D341Med (cell line): ENCODE results near the gene FCSK.
"Not testable (repeated sequence)": the region's sequence is repeated elsewhere in the genome, so short reads cannot be mapped to it uniquely, and the experiment has no call there.

ENCODE experiments used
- DNase-seq: peaks from one replicate; pipeline ENCODE4 v3.0.0; 2012; ENCODE audit warnings: low spot score

FCSK gene

DNA sequence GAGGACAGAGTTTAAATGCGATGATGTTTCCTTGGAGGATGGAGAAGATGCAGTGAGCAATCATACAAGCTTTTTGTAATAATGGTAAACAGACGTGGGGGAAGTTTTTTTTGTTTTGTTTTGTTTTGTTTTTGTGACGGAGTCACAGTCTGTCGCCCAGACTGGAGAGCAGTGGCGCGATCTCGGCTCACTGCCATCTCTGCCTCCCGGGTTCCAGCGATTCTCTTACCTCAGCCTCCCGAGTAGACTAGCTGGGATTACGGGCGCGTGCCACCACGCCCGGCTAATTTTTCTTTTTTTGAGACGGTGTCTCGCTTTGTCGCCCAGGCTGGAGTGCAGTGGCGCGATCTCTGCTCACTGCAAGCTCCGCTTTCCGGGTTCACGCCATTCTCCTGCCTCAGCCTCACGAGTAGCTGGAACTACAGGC, 70.0 kb downstream of the FCSK start:
- not testable (repeated sequence) for DNase-seq

DNA sequence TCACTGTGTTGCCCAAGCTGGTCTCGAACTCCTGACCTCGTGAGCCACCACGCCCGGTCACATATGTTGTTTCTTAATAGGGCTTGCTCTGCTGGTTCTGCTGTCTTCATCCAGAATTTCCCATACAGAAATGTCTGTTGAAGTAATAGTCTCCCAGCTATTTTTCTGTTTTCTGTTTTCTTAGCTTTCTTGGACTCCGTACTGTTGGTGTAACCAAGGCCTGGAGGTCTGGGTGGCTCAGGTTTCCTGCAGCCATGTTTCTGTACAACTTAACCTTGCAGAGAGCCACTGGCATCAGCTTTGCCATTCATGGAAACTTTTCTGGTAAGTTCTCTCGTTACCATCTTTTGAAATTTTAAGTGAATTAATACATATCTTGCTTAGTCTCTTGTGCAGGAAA, 72.0 kb downstream of the FCSK start:
- no peak for DNase-seq

GRCh38 chr16:70527315-70527996, 73.1 kb downstream of the FCSK start:
- no peak for DNase-seq

DNA sequence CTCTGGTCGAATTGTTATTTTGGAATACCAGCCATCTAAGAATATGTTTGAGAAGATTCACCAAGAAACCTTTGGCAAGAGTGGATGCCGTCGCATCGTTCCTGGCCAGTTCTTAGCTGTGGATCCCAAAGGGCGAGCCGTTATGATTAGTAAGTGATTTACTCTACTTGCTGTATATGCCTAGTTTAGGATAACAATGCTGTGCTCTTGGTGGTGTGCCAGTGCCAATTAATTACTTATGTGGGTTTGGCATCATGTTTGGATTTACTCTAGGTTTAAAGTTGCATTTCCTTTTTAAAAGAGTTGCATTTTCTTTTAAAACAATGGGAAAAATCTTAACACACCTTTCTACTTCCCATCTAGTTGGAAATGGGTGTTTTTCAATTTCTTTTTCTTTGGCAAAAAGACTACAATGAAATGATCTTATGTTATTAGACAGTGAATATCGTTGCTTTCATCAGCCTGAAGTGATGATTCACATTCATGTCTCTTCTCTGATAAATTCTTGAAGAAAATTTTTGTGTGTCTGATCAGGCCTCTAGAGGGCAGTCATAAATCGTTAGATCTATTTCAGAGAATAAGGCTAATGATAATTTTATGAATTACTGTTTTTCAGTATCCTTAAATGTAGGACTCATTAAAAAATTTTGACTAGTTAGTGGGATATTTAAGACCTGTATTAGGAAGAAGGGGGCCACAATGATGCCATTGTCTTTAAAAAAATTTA, 74.8 kb downstream of the FCSK start:
- DNase-seq: no peak
